MCF 10A (cell line): ENCODE data around the gene C17orf100. TPM values are rescaled to one million over a fixed set of nuclear protein-coding genes. Genes with fewer than 3 reads are reported as not detected.

ENCODE experiments used
- BruUV-seq: library from RNA; stranded (reverse); fragments of 400-500 nt; replicated peaks from 2 replicates; lab custom pipeline; 2021; lab: Mats Ljungman, UMichigan
- CTCF ChIA-PET: fragments of 300-600 bp; sonication (Branson Sonifier 250); formaldehyde crosslinking; extraction: SDS; loops from one replicate; lab custom pipeline; 2021; ENCODE audit warnings: antibody characterized with exemption, inconsistent platforms; lab: Yijun Ruan, JAX
- POLR2A ChIA-PET: fragments of 300-600, 350-650 bp; sonication (Branson Sonifier 250); formaldehyde crosslinking; extraction: SDS; loops from one replicate; lab custom pipeline; 2020; ENCODE audit warnings: antibody characterized with exemption, inconsistent platforms; lab: Yijun Ruan, JAX
- DNase-seq: peaks from one replicate; pipeline ENCODE4 v3.0.0-alpha.2; 2018; ENCODE audit not compliant: unreplicated experiment
- H3K27ac Mint-ChIP-seq: one replicate; pipeline ENCODE4 v1.8.0; 2022; ENCODE audit warnings: mild to moderate bottlenecking, low read depth, mixed read lengths; ENCODE audit not compliant: unreplicated experiment
- H3K27me3 Mint-ChIP-seq: one replicate; pipeline ENCODE4 v1.8.0; 2022; ENCODE audit warnings: mixed read lengths; ENCODE audit not compliant: insufficient read depth, unreplicated experiment
- H3K36me3 Mint-ChIP-seq: one replicate; pipeline ENCODE4 v1.8.0; 2022; ENCODE audit warnings: mild to moderate bottlenecking, moderate library complexity, mixed read lengths; ENCODE audit not compliant: insufficient read depth, unreplicated experiment
- H3K4me1 Mint-ChIP-seq: one replicate; pipeline ENCODE4 v1.8.0; 2022; ENCODE audit warnings: mixed read lengths; ENCODE audit not compliant: insufficient read depth, unreplicated experiment
- H3K4me3 Mint-ChIP-seq: one replicate; pipeline ENCODE4 v1.8.0; 2022; ENCODE audit warnings: mild to moderate bottlenecking, moderate library complexity, mixed read lengths; ENCODE audit not compliant: unreplicated experiment
- H3K9me3 Mint-ChIP-seq: one replicate; pipeline ENCODE4 v1.8.0; 2022; ENCODE audit warnings: mixed read lengths; ENCODE audit not compliant: unreplicated experiment
- intact Hi-C: fragments of 100-400 bp; cut with micrococcal nuclease; formaldehyde crosslinking; loops from 2 replicates; pipeline ENCODE4 v1.14.1; 2022
- total RNA-seq: library from RNA; stranded (reverse); gene quantifications from 2 replicates; pipeline ENCODE4 v1.2.3, GENCODE V29; 2022
- TF ChIP-seq, protein P1 (sequence below): fragments of 200-600 bp; IDR thresholded peaks from one replicate; pipeline ENCODE4 v1.8.0; 2022; ENCODE audit warnings: antibody characterized with exemption, mild to moderate bottlenecking; ENCODE audit not compliant: unreplicated experiment

Gene C17orf100
- total RNA-seq, 1 experiment from 2014 or later = 1.4 TPM

DNA sequence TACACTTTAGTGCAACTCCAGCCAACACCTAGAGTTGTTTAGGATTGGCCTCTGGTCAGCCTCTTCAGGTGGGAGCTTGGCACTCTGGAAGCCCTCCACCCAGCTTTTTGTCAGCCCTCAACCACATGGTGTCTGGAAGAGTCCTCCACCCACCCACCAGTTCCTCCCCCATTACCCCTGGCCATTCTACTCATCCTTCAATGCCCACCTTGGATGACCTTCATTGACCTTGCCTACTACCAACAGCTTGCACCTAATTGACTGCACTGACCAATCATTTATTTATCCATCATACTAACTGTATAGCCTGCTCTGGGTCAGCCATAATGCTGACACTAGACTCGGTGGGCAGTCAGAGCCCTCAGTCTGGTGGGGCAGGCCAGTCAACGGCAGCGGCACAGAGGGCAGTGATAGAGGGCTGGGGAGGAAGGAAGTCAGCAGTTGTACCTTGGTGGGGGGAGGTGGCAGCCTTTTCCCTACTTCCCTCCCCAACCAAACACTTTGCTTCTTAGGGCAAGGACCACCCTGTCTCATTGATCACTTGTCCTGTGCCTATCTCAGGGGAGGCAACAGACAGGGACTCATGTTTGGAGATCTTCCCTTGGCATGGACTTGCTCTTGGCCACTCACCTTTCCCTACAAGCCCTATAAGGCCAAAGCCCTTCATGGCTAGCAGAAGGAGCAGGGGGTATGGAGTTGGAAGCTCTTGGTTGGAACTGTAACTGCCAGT, 32.3 kb downstream of the C17orf100 start:
- ChIA-PET POLR2A (interaction anchor here (1.2 kb wide), 1 partner anchor 9 kb away, joined by 4 read pairs; no protein-coding TSS in a partner anchor), CTCF (interaction anchor here (0.6 to 1.1 kb wide), 3 partner anchors 9 to 614 kb away, joined by 3 to 8 read pairs (median 4); no protein-coding TSS in a partner anchor)
- Mint-ChIP-seq H3K4me1 (peaks cover 6% of the 10 kb centered on the region), H3K27me3 (no peaks in the 10 kb centered on the region), H3K36me3 (no peaks in the 10 kb centered on the region), H3K4me3 (no peak overlapping the region), H3K9me3 (no peaks in the 10 kb centered on the region), H3K27ac (no peak overlapping the region)
- DNase-seq = no peak
- intact Hi-C loops = no loop called here
- TF ChIP-seq, protein P1, sequence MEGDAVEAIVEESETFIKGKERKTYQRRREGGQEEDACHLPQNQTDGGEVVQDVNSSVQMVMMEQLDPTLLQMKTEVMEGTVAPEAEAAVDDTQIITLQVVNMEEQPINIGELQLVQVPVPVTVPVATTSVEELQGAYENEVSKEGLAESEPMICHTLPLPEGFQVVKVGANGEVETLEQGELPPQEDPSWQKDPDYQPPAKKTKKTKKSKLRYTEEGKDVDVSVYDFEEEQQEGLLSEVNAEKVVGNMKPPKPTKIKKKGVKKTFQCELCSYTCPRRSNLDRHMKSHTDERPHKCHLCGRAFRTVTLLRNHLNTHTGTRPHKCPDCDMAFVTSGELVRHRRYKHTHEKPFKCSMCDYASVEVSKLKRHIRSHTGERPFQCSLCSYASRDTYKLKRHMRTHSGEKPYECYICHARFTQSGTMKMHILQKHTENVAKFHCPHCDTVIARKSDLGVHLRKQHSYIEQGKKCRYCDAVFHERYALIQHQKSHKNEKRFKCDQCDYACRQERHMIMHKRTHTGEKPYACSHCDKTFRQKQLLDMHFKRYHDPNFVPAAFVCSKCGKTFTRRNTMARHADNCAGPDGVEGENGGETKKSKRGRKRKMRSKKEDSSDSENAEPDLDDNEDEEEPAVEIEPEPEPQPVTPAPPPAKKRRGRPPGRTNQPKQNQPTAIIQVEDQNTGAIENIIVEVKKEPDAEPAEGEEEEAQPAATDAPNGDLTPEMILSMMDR = no peak
- no TSS peak for BruUV-seq

DNA sequence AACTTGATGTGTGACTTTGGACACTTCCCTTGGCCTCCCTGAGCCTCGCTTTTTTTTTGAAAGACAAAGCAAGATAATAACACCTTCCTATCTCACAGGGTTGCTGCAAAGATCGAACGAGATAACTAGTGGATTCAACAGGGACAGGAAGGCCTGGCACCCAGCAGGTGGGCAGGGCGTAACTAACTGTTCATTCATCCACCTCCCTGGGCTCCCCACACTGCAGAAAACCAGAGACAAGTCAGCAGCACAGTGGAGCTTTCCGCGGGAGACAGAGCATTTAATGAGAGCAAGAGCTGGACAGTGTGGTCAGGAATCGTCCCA, 32.9 kb downstream of the C17orf100 start:
- TF ChIP-seq, protein P1 = no peak
- Mint-ChIP-seq H3K27me3 (no peaks in the 10 kb centered on the region), H3K27ac (no peak overlapping the region), H3K4me1 (peaks cover 6% of the 10 kb centered on the region), H3K4me3 (no peak overlapping the region), H3K36me3 (no peaks in the 10 kb centered on the region), H3K9me3 (no peaks in the 10 kb centered on the region)
- POLR2A ChIA-PET = no interaction called here
- CTCF ChIA-PET = interaction anchor here (0.7 kb wide), 1 partner anchor 9 kb away, joined by 4 read pairs; no protein-coding TSS in a partner anchor
- BruUV-seq = no TSS peak
- intact Hi-C loops = no loop called here
- no peak for DNase-seq

DNA sequence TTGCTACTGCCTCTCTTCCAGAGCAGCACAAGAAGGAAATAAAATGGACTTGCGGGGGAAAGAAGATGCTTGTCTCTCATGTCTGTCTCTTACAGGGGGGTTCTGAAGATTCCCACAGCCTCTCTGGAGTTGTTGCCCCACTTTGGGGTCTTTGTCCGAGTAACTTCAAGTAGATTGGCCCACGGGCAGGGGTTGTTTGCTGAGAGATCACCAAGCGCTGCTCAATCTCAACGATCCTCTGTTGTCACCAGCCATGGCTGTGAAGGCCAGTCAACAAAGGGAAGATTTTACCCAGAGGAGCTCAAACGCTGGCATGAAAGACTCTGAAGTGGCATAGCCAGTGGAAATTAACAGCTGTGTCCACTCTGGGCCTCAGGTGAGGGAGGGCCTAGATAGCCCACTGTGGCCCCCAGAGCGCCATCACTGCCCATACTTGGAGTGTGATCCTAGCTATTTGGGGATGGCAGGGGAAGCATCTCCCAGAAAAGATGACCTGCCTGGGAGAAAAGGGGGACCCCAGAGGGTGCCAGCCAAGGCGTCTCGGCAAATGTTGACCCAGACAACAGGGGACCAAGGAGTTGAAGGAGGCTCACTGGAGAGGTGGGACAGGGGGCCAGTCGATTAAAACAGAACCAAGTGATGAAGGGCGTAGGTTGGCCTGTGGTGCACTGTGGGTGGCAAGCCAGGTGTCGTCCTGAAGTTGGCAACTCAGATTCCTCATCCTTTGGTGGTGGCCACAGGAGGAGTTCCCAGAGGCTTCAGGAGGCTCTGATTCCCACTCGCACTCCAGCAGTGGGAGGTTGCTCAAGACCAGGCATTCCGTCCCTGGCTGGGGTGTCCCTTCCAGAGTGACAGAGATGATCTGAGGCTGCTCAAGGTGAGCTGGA, 33.6 kb downstream of the C17orf100 start:
- DNase-seq = no peak
- H3K4me3 Mint-ChIP-seq = no peak overlapping the region
- H3K9me3 Mint-ChIP-seq = no peaks in the 10 kb centered on the region
- BruUV-seq = no TSS peak
- ChIA-PET POLR2A (no interaction called here), CTCF (no interaction called here)
- intact Hi-C loops = no loop called here
- H3K27me3 Mint-ChIP-seq = no peaks in the 10 kb centered on the region
- H3K4me1 Mint-ChIP-seq = peaks cover 6% of the 10 kb centered on the region
- TF ChIP-seq, protein P1 = no peak
- H3K36me3 Mint-ChIP-seq = no peaks in the 10 kb centered on the region
- no peak overlapping the region for H3K27ac Mint-ChIP-seq

DNA sequence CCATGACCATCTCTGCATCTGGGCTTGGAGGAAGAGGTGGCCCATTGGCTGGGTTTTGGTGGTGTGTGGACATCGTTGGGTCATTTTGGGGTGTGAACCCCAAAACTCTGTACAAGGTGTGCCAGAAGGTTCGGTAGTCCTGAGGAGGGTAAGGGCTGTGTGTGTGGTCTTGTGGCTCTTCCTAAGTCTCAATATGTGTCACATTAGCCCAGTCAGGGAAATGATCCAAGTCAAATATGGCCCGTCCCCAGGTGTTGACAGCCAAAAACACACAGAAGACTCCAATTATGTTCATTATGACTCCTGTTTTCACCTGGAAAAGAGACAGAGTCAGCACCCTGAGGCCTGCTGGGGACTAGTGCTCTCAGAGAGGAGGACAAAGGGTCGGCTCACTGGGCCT, 34.5 kb downstream of the C17orf100 start:
- no peaks in the 10 kb centered on the region for H3K36me3 Mint-ChIP-seq
- intact Hi-C loops = no loop called here
- CTCF ChIA-PET = interaction anchor here (0.5 kb wide), 1 partner anchor 339 kb away, joined by 5 read pairs; no protein-coding TSS in a partner anchor
- POLR2A ChIA-PET = interaction anchor here (0.7 kb wide), 1 partner anchor 58 kb away, joined by 4 read pairs; no protein-coding TSS in a partner anchor
- BruUV-seq = no TSS peak
- H3K27me3 Mint-ChIP-seq = no peaks in the 10 kb centered on the region
- H3K27ac Mint-ChIP-seq = no peak overlapping the region
- TF ChIP-seq, protein P1 = no peak
- DNase-seq = no peak
- no peak overlapping the region for H3K4me3 Mint-ChIP-seq
- H3K4me1 Mint-ChIP-seq = peaks cover 5% of the 10 kb centered on the region
- no peaks in the 10 kb centered on the region for H3K9me3 Mint-ChIP-seq
